Neural cell (in vitro differentiated cells): ENCODE data around the gene EMC7. TPM values are rescaled to one million over a fixed set of nuclear protein-coding genes. Genes with fewer than 3 reads are reported as not detected.

Experiments used
- H2AFZ ChIP-seq: fragments of 200-600, 300-800 bp; sonication (generic), shearing (Covaris generic); 2 replicates; pipeline ENCODE4 v1.6.0; 2014; ENCODE audit warnings: low read depth, mild to moderate bottlenecking, antibody characterized with exemption, low read length, moderate library complexity
- H3F3A ChIP-seq: fragments of 200-600 bp; shearing (Covaris generic); 2 replicates; pipeline ENCODE4 v1.6.1; 2016; ENCODE audit warnings: mild to moderate bottlenecking, moderate library complexity, mixed read lengths, antibody characterized with exemption, low read length; ENCODE audit not compliant: insufficient read depth, poor library complexity, severe bottlenecking
- H3K27ac ChIP-seq: fragments of 200-600, 300-800 bp; sonication (generic), shearing (Covaris generic); 2 replicates; pipeline ENCODE4 v1.5.1; 2014; ENCODE audit warnings: mild to moderate bottlenecking, low read length, moderate library complexity
- H3K27me3 ChIP-seq: fragments of 300-800, 200-600 bp; sonication (generic), shearing (Covaris generic); 2 replicates; pipeline ENCODE4 v1.6.0; 2014; ENCODE audit warnings: mild to moderate bottlenecking, low read depth, low read length, moderate library complexity; ENCODE audit not compliant: insufficient read depth
- H3K36me3 ChIP-seq: fragments of 300-800, 200-600 bp; sonication (generic), shearing (Covaris generic); 2 replicates; pipeline ENCODE4 v1.5.1; 2014; ENCODE audit warnings: mild to moderate bottlenecking, antibody characterized with exemption, low read length, moderate library complexity; ENCODE audit not compliant: insufficient read depth
- H3K4me2 ChIP-seq: fragments of 300-800, 200-600 bp; sonication (generic), shearing (Covaris generic); 2 replicates; pipeline ENCODE4 v1.6.0; 2014; ENCODE audit warnings: mild to moderate bottlenecking, low read length
- H3K4me3 ChIP-seq: fragments of 300-800, 200-600 bp; sonication (generic), shearing (Covaris generic); 2 replicates; pipeline ENCODE4 v1.5.1; 2014; ENCODE audit warnings: mild to moderate bottlenecking, low read length, moderate library complexity
- H3K79me2 ChIP-seq: fragments of 200-600 bp; shearing (Covaris generic); replicated peaks from 2 replicates; pipeline ENCODE4 v1.6.0; 2014; ENCODE audit warnings: mild to moderate bottlenecking, low read length, moderate library complexity; ENCODE audit not compliant: insufficient read depth
- H3K9ac ChIP-seq: fragments of 300-800, 200-600 bp; sonication (generic), shearing (Covaris generic); 2 replicates; pipeline ENCODE4 v1.6.1; 2016; ENCODE audit warnings: mild to moderate bottlenecking, low read length, mixed read lengths
- H3K9me2 ChIP-seq: fragments of 200-600 bp; shearing (Covaris generic); 2 replicates; pipeline ENCODE4 v1.6.1; 2016; ENCODE audit warnings: mild to moderate bottlenecking, low read length, mixed read lengths; ENCODE audit not compliant: insufficient read depth
- H3K9me3 ChIP-seq: fragments of 200-600, 300-800 bp; sonication (generic), shearing (Covaris generic); 2 replicates; pipeline ENCODE4 v1.6.1; 2016; ENCODE audit warnings: mild to moderate bottlenecking, mixed run types, low read length, moderate library complexity, mixed read lengths
- H4K20me1 ChIP-seq: fragments of 200-600 bp; shearing (Covaris generic); 2 replicates; pipeline ENCODE4 v1.6.1; 2016; ENCODE audit warnings: mild to moderate bottlenecking, mixed run types; ENCODE audit not compliant: insufficient read depth
- EP300 ChIP-seq: fragments of 450-650 bp; conservative IDR thresholded peaks from 2 replicates; pipeline ENCODE4 v1.6.1; 2014; ENCODE audit warnings: antibody characterized with exemption, mild to moderate bottlenecking, moderate library complexity; ENCODE audit not compliant: poor library complexity, severe bottlenecking
- EZH2 ChIP-seq: fragments of 200-600, 300-800 bp; shearing (Covaris generic), sonication (generic); IDR thresholded peaks from 2 replicates; pipeline ENCODE4 v1.6.1; 2014; ENCODE audit warnings: antibody characterized with exemption, low read length, borderline replicate concordance, mild to moderate bottlenecking; ENCODE audit not compliant: insufficient read depth, poor library complexity, severe bottlenecking
- MXI1 ChIP-seq: fragments of 450-650 bp; conservative IDR thresholded peaks from 2 replicates; pipeline ENCODE4 v1.6.1; 2014; ENCODE audit warnings: antibody characterized with exemption, mild to moderate bottlenecking; ENCODE audit not compliant: poor library complexity, severe bottlenecking
- POLR2AphosphoS5 ChIP-seq: IDR thresholded peaks from 2 replicates; pipeline ENCODE4 v1.6.1; 2012
- RAD21 ChIP-seq: fragments of 450-650 bp; conservative IDR thresholded peaks from 2 replicates; pipeline ENCODE4 v1.6.1; 2014; ENCODE audit warnings: antibody characterized with exemption, mild to moderate bottlenecking, moderate library complexity
- REST ChIP-seq: IDR thresholded peaks from 2 replicates; pipeline ENCODE4 v1.6.1; 2012; ENCODE audit warnings: borderline replicate concordance
- SMC3 ChIP-seq: fragments of 450-650 bp; conservative IDR thresholded peaks from 2 replicates; pipeline ENCODE4 v1.6.1; 2014; ENCODE audit warnings: antibody characterized with exemption, mild to moderate bottlenecking, moderate library complexity; ENCODE audit not compliant: poor library complexity
- TAF1 ChIP-seq: IDR thresholded peaks from 2 replicates; pipeline ENCODE4 v1.6.1; 2012; ENCODE audit warnings: low read depth
- polyA plus RNA-seq: library from polyadenylated mRNA; depleted of rRNA; stranded (reverse); fragments of >200 nt; gene quantifications from 2 replicates; pipeline ENCODE4 v1.2.3, GENCODE V29; 2014
- TF ChIP-seq, protein P1 (sequence below): fragments of 450-650 bp; IDR thresholded peaks from 2 replicates; pipeline ENCODE4 v1.5.1; 2014; ENCODE audit warnings: antibody characterized with exemption, mild to moderate bottlenecking, moderate library complexity; ENCODE audit not compliant: poor library complexity, severe bottlenecking

The EMC7 gene
- polyA plus RNA-seq, 1 donor from 2014 or later, result 65.7 TPM

DNA sequence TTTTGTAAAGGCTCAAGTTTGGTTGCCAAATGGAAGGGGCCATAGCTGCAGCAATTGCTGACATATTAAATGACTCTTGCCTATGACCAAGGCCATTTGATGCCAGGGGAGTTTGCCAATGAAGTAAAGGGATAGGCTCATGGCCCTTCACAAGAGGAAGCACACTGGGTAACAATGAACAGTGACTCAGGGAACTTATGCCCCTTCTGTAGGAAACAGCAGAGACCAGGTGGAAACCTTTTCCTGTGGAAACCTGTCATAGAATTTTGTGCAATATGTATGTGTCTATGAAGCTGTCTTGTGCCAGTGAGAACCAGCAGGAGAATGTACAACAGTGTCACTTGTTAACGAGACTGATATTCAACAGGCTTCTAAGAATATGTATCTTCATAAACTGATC, 37.2 kb downstream of the EMC7 start:
- Histone ChIP-seq H3K9me2 (no peaks in the 10 kb centered on the region), H3K36me3 (no peaks in the 10 kb centered on the region), H3K4me2 (no peak overlapping the region), H3K9ac (no peak overlapping the region), H3K79me2 (no peaks in the 10 kb centered on the region), H3K9me3 (no peaks in the 10 kb centered on the region), H4K20me1 (no peaks in the 10 kb centered on the region), H3K27ac (no peak overlapping the region), H3K4me3 (no peak overlapping the region), H3F3A (no peaks in the 10 kb centered on the region), H3K27me3 (no peaks in the 10 kb centered on the region), H2AFZ (no peak overlapping the region)
- TF ChIP-seq, protein P1, sequence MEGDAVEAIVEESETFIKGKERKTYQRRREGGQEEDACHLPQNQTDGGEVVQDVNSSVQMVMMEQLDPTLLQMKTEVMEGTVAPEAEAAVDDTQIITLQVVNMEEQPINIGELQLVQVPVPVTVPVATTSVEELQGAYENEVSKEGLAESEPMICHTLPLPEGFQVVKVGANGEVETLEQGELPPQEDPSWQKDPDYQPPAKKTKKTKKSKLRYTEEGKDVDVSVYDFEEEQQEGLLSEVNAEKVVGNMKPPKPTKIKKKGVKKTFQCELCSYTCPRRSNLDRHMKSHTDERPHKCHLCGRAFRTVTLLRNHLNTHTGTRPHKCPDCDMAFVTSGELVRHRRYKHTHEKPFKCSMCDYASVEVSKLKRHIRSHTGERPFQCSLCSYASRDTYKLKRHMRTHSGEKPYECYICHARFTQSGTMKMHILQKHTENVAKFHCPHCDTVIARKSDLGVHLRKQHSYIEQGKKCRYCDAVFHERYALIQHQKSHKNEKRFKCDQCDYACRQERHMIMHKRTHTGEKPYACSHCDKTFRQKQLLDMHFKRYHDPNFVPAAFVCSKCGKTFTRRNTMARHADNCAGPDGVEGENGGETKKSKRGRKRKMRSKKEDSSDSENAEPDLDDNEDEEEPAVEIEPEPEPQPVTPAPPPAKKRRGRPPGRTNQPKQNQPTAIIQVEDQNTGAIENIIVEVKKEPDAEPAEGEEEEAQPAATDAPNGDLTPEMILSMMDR, result no peak
- no peak for TF ChIP-seq POLR2AphosphoS5
- no peak for TF ChIP-seq RAD21

GRCh38 chr15:34059946-34060345, 41.7 kb downstream of the EMC7 start:
- Histone ChIP-seq H3K79me2 (no peaks in the 10 kb centered on the region), H3K4me2 (no peak overlapping the region), H3F3A (no peaks in the 10 kb centered on the region), H3K9me3 (no peaks in the 10 kb centered on the region), H3K36me3 (no peaks in the 10 kb centered on the region), H3K9ac (no peak overlapping the region), H3K27ac (no peak overlapping the region), H3K27me3 (no peaks in the 10 kb centered on the region), H3K4me3 (no peak overlapping the region), H3K9me2 (no peaks in the 10 kb centered on the region), H4K20me1 (no peaks in the 10 kb centered on the region), H2AFZ (no peak overlapping the region)
- TF ChIP-seq EZH2 (no peak), EP300 (no peak), SMC3 (no peak), POLR2AphosphoS5 (no peak), REST (no peak), TAF1 (no peak), MXI1 (no peak), RAD21 (no peak)
- TF ChIP-seq, protein P1, result no peak
